ENCODE results near the gene GRID2. TPM values are rescaled to one million over a fixed set of nuclear protein-coding genes. Genes with fewer than 3 reads are reported as not detected.

The GRID2 gene
- total RNA-seq, 4 donors from 2014 or later: not detected

DNA sequence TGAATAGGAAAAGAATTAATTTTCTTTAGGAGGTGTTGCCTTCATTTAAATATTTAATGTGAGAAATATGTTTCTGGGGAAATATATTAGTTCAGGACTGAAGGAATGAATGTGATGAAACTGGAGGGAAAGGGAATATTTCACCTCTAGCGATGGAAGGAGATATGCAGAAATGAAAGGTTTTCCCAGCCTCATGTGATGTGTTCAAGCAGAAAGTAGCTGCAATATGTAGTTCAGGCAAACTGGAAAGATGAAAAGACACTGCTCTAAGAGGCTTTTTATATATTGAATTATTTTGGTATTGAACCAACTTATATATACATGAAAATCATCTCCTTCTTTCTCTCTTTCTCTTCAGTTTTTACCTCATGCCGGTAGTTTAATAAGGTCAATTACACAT is 3.4 kb downstream of the GRID2 start:
- TF ChIP-seq, protein P1, sequence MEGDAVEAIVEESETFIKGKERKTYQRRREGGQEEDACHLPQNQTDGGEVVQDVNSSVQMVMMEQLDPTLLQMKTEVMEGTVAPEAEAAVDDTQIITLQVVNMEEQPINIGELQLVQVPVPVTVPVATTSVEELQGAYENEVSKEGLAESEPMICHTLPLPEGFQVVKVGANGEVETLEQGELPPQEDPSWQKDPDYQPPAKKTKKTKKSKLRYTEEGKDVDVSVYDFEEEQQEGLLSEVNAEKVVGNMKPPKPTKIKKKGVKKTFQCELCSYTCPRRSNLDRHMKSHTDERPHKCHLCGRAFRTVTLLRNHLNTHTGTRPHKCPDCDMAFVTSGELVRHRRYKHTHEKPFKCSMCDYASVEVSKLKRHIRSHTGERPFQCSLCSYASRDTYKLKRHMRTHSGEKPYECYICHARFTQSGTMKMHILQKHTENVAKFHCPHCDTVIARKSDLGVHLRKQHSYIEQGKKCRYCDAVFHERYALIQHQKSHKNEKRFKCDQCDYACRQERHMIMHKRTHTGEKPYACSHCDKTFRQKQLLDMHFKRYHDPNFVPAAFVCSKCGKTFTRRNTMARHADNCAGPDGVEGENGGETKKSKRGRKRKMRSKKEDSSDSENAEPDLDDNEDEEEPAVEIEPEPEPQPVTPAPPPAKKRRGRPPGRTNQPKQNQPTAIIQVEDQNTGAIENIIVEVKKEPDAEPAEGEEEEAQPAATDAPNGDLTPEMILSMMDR (IDR thresholded peaks at IDR 0.05; ENCODE audit: low read depth): no peak

DNA sequence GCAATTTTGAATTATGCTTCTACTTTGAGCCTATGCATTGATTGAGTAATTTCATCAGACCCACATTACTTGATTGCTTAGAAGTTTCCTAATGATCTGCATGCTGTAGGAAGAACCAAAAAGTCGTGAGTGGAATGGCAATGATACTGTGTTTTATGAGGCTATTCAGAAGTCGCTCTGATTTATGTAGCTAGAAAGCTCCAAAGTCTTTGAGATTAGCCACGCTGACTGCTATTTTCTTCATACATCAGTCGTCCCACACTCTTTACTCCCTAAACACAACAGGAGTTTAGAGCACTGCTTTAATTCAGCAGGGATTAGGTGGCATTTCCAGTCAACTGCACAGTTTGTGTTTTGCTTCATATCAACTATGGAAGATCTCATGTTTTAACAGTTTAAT is 4.1 kb downstream of the GRID2 start:
- TF ChIP-seq, protein P1 (IDR thresholded peaks at IDR 0.05; ENCODE audit: low read depth): no peak

DNA sequence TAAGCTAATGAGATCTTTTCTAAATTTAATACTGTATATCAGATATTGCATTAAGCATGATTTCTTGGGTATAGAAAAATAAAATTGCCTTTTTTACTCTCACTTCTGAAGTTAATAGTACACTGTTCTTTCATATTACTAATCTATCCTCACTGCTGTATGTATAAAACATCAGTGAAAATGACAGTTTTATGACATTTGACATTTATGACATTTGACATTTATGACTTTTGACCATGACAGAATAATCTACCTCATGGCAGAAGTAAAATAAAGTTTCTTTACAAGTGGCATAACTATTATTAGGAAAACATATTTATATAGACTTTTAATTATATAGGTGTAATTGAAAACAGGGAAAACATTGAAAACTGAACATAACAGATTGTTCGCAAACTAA is 13.3 kb downstream of the GRID2 start:
- TF ChIP-seq, protein P1 (IDR thresholded peaks at IDR 0.05; ENCODE audit: low read depth): no peak

DNA sequence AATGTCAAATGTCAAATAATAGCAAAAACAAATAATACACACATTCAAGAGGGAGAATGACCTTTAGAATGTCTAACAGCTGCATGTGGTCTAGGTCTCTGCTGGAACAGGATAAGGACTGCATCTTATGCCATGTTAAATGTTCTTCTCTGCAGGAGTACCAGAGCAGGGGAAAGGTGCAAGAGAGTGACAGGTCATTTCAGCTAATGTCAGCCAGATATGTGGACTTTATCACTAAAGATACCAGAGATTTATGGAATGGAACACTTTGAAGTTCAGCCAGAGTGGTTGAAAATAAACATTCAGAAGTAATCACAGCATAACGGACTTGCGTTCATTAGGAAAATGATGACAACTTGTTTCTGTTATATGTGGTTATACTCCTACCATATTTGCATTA is 24.3 kb downstream of the GRID2 start:
- TF ChIP-seq, protein P1 (IDR thresholded peaks at IDR 0.05; ENCODE audit: low read depth): no peak

DNA sequence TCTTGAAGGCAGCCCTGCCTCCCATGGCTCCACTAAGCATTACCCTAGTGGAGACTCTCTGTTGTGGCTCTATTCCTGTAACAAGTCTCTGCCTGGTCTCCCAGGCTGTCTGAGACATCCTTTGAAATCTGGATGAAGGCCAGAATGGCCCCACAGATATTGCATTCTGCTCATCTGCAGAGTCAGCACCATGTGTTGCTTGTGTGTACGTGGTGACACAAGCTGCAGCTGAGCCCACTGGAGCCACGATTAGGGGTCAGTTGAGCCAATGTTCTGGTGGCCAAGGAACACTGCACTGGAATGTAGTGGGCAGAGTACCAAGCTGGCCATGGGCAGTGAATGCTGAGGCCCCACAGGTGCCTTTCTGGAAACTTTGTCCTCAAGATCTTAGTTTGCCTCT is 29.2 kb downstream of the GRID2 start:
- TF ChIP-seq, protein P1 (IDR thresholded peaks at IDR 0.05; ENCODE audit: low read depth): no peak

DNA sequence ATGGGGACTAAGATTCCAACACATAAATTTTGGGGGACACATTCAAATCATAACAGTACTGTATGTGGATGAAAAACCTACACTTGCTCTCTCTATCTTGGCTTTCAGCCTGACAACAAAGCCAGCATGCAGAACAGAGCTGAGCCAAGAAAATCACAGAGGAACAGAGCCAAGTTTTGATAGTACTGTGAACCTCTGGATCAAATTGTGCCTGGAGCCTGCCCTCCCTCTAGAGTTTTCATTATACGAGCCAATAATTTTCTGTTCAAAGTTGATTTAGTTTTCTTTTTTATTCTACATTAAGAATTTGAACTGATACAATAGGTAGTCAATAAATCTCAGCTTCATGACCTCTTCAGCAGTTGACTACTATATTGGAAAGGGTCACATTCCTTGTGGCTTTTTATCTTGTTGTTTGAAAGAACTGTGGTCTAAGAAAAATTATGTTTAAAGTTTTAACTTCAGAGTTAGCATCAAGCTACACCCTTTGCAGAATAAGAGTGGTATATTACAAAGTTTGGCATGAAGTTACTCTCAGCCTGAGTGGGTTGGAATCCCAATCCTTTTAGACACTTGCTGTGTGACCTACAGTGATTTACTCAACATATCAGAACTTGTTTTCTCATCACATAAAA is 31.1 kb downstream of the GRID2 start:
- TF ChIP-seq, protein P1 (IDR thresholded peaks at IDR 0.05; ENCODE audit: low read depth): no peak

DNA sequence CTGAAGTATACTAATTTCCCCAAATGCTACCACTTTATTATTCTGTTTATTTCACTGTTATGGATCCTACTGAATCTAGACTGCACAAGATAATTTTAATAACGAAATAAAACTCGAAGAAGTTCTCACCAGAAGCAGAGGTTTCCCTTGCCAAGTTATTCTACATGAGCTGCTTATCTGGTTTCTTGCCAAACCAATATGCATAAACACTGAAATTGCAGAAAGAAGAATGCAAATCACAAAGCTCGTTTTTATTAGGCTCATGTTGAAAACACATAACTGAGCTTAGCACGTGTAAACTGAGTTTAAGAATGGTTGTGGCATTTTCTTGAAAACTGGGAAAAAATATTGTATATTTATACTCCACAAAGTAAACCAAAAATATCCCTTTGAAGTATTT is 35.9 kb downstream of the GRID2 start:
- TF ChIP-seq, protein P1 (IDR thresholded peaks at IDR 0.05; ENCODE audit: low read depth): no peak
